ENCODE results near the gene ASB4.
A peak's percentile ranks its signal among the peaks of the same experiment; 100 is the strongest.

Gene ASB4

GRCh38 chr7:95469848-95470247, 15.9 kb upstream of the ASB4 start:
- no peak for TF ChIP-seq CTCF (IDR thresholded peaks at IDR 0.05)
- Mint-ChIP-seq H3K27ac (peak overlapping the region; percentile 80), H3K9me3 (peaks cover 5% of the 10 kb centered on the region), H3K4me3 (no peak overlapping the region), H3K36me3 (ENCODE audit: low read depth) (no peaks in the 10 kb centered on the region), H3K27me3 (ENCODE audit: low read depth, poor library complexity) (no peaks in the 10 kb centered on the region), H3K4me1 (peaks cover 55% of the 10 kb centered on the region)
- DNase-seq: peak; percentile 8

- Mint-ChIP-seq H3K36me3 (ENCODE audit: low read depth) (no peaks in the 10 kb centered on the region), H3K4me3 (no peak overlapping the region), H3K4me1 (peaks cover 58% of the 10 kb centered on the region), H3K27me3 (ENCODE audit: low read depth, poor library complexity) (no peaks in the 10 kb centered on the region), H3K27ac (peak overlapping the region; percentile 80), H3K9me3 (peaks cover 5% of the 10 kb centered on the region)
- no peak for DNase-seq
- no peak for TF ChIP-seq CTCF (IDR thresholded peaks at IDR 0.05)
Measured at GRCh38 chr7:95470452-95470851, 15.3 kb upstream of the ASB4 start.

- no peak overlapping the region for H3K27ac Mint-ChIP-seq
- DNase-seq: no peak
- TF ChIP-seq CTCF (IDR thresholded peaks at IDR 0.05): no peak
- peaks cover 5% of the 10 kb centered on the region for H3K9me3 Mint-ChIP-seq
- no peaks in the 10 kb centered on the region for H3K36me3 Mint-ChIP-seq (ENCODE audit: low read depth)
- H3K27me3 Mint-ChIP-seq (ENCODE audit: low read depth, poor library complexity): no peaks in the 10 kb centered on the region
- H3K4me3 Mint-ChIP-seq: no peak overlapping the region
- peaks cover 64% of the 10 kb centered on the region for H3K4me1 Mint-ChIP-seq
Measured at GRCh38 chr7:95471071-95471470, 14.7 kb upstream of the ASB4 start.

GRCh38 chr7:95472581-95473161, 13.1 kb upstream of the ASB4 start:
- peak; percentile 7 for DNase-seq
- peak overlapping the region; percentile 15 for H3K4me3 Mint-ChIP-seq
- H3K36me3 Mint-ChIP-seq (ENCODE audit: low read depth): no peaks in the 10 kb centered on the region
- H3K27ac Mint-ChIP-seq: peak overlapping the region; percentile 95
- peaks cover 80% of the 10 kb centered on the region for H3K4me1 Mint-ChIP-seq
- no peaks in the 10 kb centered on the region for H3K27me3 Mint-ChIP-seq (ENCODE audit: low read depth, poor library complexity)
- TF ChIP-seq CTCF (IDR thresholded peaks at IDR 0.05): no peak
- H3K9me3 Mint-ChIP-seq: no peaks in the 10 kb centered on the region

- Mint-ChIP-seq H3K27ac (peak overlapping the region; percentile 95), H3K27me3 (ENCODE audit: low read depth, poor library complexity) (no peaks in the 10 kb centered on the region), H3K4me1 (peaks cover 84% of the 10 kb centered on the region), H3K4me3 (peak overlapping the region; percentile 15), H3K9me3 (no peaks in the 10 kb centered on the region), H3K36me3 (ENCODE audit: low read depth) (no peaks in the 10 kb centered on the region)
- DNase-seq: peak; percentile 8
- TF ChIP-seq CTCF (IDR thresholded peaks at IDR 0.05): no peak
Measured at GRCh38 chr7:95473276-95473985, 12.3 kb upstream of the ASB4 start.
